Stimulated activated CD4-positive, alpha-beta T cell treated with anti-CD3 and anti-CD28 coated beads, TNF-alpha, amount 100 ng/mL, for 1 hour (primary cell): ENCODE measurements around the gene RYR1.
"Not testable (repeated sequence)": the region's sequence is repeated elsewhere in the genome, so short reads cannot be mapped to it uniquely, and the experiment has no call there.

Experiments used
- DNase-seq, 3 donors: peaks; one replicate each; pipeline ENCODE4 v3.0.0-alpha.2; 2020; ENCODE audit warnings: low read depth in 3 of 3, low spot score in 1 of 3

The RYR1 gene

GRCh38 chr19:38488096-38488495 lies 54.6 kb downstream of the RYR1 start:
- DNase-seq: no peak

- no peak for DNase-seq
Measured at GRCh38 chr19:38488776-38489481, 55.4 kb downstream of the RYR1 start.

- DNase-seq: no peak
Measured at GRCh38 chr19:38490861-38491260, 57.4 kb downstream of the RYR1 start.

GRCh38 chr19:38492181-38492813 lies 58.8 kb downstream of the RYR1 start:
- DNase-seq: no peak

- no peak for DNase-seq
Measured at GRCh38 chr19:38494379-38494778, 60.9 kb downstream of the RYR1 start.

GRCh38 chr19:38495375-38495774 lies 61.9 kb downstream of the RYR1 start:
- DNase-seq: not testable (repeated sequence)

GRCh38 chr19:38496116-38496515 lies 62.6 kb downstream of the RYR1 start:
- no peak for DNase-seq

GRCh38 chr19:38496603-38497487 lies 63.4 kb downstream of the RYR1 start:
- no peak for DNase-seq

- no peak for DNase-seq
Measured at GRCh38 chr19:38497907-38498306, 64.4 kb downstream of the RYR1 start.

- no peak for DNase-seq
Measured at GRCh38 chr19:38499532-38499931, 66.0 kb downstream of the RYR1 start.

GRCh38 chr19:38500450-38500849 lies 67.0 kb downstream of the RYR1 start:
- DNase-seq: no peak

- DNase-seq: no peak
Measured at GRCh38 chr19:38502410-38503076, 69.1 kb downstream of the RYR1 start.

GRCh38 chr19:38503077-38503410 lies 69.6 kb downstream of the RYR1 start:
- DNase-seq: no peak

- DNase-seq: no peak
Measured at GRCh38 chr19:38505958-38506357, 72.5 kb downstream of the RYR1 start.

GRCh38 chr19:38506375-38506722 lies 72.9 kb downstream of the RYR1 start:
- no peak for DNase-seq

- peak in 2 of 3 donors; percentile 75 to 82 for DNase-seq
Measured at GRCh38 chr19:38506723-38507550, 73.4 kb downstream of the RYR1 start.

- DNase-seq: no peak
Measured at GRCh38 chr19:38507551-38508127, 74.1 kb downstream of the RYR1 start.

GRCh38 chr19:38508507-38508906 lies 75.0 kb downstream of the RYR1 start:
- no peak for DNase-seq

- no peak for DNase-seq
Measured at GRCh38 chr19:38509027-38509426, 75.5 kb downstream of the RYR1 start.

GRCh38 chr19:38511074-38511708 lies 77.7 kb downstream of the RYR1 start:
- DNase-seq: no peak
